Measurements from ENCODE around the gene EFHC2. TPM values are rescaled to one million over a fixed set of nuclear protein-coding genes. Genes with fewer than 3 reads are reported as not detected.

The EFHC2 gene
- total RNA-seq, 1 experiment from 2014 or later, result not detected

DNA sequence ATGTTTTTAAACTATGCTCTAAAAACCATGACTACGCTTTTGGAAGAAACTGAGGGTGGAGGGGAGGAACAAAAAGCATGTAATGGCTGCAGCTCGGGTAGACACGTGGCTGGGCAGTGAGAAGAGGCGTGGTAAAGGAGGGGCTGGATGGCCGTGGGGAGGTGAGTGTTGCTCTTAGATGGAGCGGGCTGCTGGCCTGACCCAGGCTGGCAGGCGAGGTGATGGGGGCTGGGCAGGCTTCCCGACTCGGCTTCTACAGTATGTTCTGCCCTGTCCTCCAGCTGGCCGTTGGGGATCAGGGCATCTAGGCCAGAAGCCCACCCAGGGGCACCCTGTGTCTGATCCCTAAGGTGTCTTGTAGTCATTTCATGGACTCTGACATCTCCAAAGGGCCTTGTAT, 60.7 kb downstream of the EFHC2 start:
- no peak overlapping the region for H3K4me2 ChIP-seq (ENCODE audit: low read depth, low read length, poor library complexity, severe bottlenecking)
- H3K9me3 ChIP-seq (ENCODE audit: low read length), result no peaks in the 10 kb centered on the region

DNA sequence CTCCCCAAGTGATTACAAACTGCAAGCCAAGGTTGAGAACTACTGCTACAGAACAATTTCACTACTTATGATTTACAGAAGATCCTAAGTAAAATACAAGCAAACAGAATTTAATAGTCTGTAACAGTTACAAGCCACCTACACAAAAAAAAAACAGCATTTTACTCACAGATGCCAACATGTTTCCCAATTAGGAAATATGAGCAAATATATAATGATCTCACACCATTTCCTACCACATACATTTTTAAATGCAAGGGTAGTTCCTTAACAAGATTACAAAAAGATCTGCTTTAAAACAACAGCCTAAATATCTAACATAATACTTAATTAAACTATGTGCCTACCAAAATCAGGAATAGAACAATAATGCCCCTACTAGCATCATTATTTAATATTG, 63.4 kb downstream of the EFHC2 start:
- no peaks in the 10 kb centered on the region for H3K36me3 ChIP-seq (ENCODE audit: insufficient read depth, low read length)
- no peak overlapping the region for H3K27ac ChIP-seq (ENCODE audit: low read length)
- DNase-seq, result no peak
- no peak overlapping the region for H3K4me2 ChIP-seq (ENCODE audit: low read depth, low read length, poor library complexity, severe bottlenecking)
- no peaks in the 10 kb centered on the region for H3K9me2 ChIP-seq (replicated peaks; ENCODE audit: insufficient read depth, low read length)
- H2AFZ ChIP-seq (ENCODE audit: low read length), result no peak overlapping the region
- H3K4me3 ChIP-seq (ENCODE audit: low read length), result no peak overlapping the region
- H3K79me2 ChIP-seq (ENCODE audit: low read length), result no peaks in the 10 kb centered on the region
- no peak overlapping the region for H3K9ac ChIP-seq (ENCODE audit: low read length)
- H3K27me3 ChIP-seq (ENCODE audit: low read length), result no peaks in the 10 kb centered on the region
- H4K20me1 ChIP-seq (ENCODE audit: insufficient read depth, low read depth, low read length), result no peaks in the 10 kb centered on the region
- no peaks in the 10 kb centered on the region for H3K9me3 ChIP-seq (ENCODE audit: low read length)
- H3K4me1 ChIP-seq (ENCODE audit: low read length), result no peaks in the 10 kb centered on the region

More for the DNA sequence above, 60.7 kb downstream of the EFHC2 start:
- Histone ChIP-seq H3K4me3 (ENCODE audit: low read length) (no peak overlapping the region), H3K36me3 (ENCODE audit: insufficient read depth, low read length) (no peaks in the 10 kb centered on the region), H3K27me3 (ENCODE audit: low read length) (no peaks in the 10 kb centered on the region), H2AFZ (ENCODE audit: low read length) (no peak overlapping the region), H3K4me1 (ENCODE audit: low read length) (no peaks in the 10 kb centered on the region), H3K79me2 (ENCODE audit: low read length) (no peaks in the 10 kb centered on the region), H3K9me2 (replicated peaks; ENCODE audit: insufficient read depth, low read length) (no peaks in the 10 kb centered on the region), H3K27ac (ENCODE audit: low read length) (no peak overlapping the region), H3K9ac (ENCODE audit: low read length) (no peak overlapping the region), H4K20me1 (ENCODE audit: insufficient read depth, low read depth, low read length) (no peaks in the 10 kb centered on the region)
- DNase-seq, result no peak

DNA sequence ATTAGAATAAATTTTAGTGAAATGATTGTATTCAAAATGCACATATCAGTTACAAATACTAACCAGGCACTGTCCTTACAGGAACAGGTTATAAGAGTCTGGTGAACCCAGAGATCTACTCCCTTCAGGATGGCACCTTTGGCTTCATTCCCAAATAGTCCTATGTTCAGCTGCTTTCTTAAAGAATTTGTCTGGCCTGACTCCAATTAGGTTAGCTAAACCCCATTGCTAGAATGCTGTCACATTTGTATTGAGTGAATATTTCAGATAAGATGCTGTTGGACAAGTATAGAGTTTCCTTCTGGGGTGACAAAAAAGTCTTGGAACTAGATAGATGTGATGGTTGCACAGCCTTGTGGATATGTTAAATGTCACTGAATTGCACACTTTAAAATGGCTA, 69.4 kb downstream of the EFHC2 start:
- no peaks in the 10 kb centered on the region for H3K9me2 ChIP-seq (replicated peaks; ENCODE audit: insufficient read depth, low read length)
- H3K9ac ChIP-seq (ENCODE audit: low read length), result no peak overlapping the region
- DNase-seq, result no peak
- H3K36me3 ChIP-seq (ENCODE audit: insufficient read depth, low read length), result no peaks in the 10 kb centered on the region
- no peak overlapping the region for H3K4me3 ChIP-seq (ENCODE audit: low read length)
- H3K4me1 ChIP-seq (ENCODE audit: low read length), result no peaks in the 10 kb centered on the region
- H3K9me3 ChIP-seq (ENCODE audit: low read length), result no peaks in the 10 kb centered on the region
- no peaks in the 10 kb centered on the region for H4K20me1 ChIP-seq (ENCODE audit: insufficient read depth, low read depth, low read length)
- no peak overlapping the region for H3K4me2 ChIP-seq (ENCODE audit: low read depth, low read length, poor library complexity, severe bottlenecking)
- H3K27me3 ChIP-seq (ENCODE audit: low read length), result no peaks in the 10 kb centered on the region
- no peaks in the 10 kb centered on the region for H3K79me2 ChIP-seq (ENCODE audit: low read length)
- no peak overlapping the region for H2AFZ ChIP-seq (ENCODE audit: low read length)
- no peak overlapping the region for H3K27ac ChIP-seq (ENCODE audit: low read length)

DNA sequence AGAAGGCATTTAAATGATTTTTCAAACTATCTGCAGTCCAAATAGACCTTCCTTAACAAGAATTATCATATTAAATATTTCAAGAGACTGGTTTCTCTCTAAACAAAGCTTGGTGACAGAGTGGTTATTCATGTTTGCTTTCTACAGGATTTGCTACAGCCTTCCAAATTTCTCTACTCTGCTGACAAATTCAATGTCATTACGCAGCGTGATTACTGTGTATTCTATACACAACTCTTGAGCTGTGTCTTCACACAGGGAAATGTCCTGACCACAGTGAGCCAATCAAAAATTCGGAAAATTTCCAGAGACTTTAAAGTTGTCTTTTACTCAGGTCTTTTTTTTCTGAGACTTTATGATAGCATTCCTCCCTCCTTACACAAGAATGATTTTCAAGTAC, 75.6 kb downstream of the EFHC2 start:
- no peak overlapping the region for H3K9ac ChIP-seq (ENCODE audit: low read length)
- H3K9me3 ChIP-seq (ENCODE audit: low read length), result no peaks in the 10 kb centered on the region
- H4K20me1 ChIP-seq (ENCODE audit: insufficient read depth, low read depth, low read length), result no peaks in the 10 kb centered on the region

DNA sequence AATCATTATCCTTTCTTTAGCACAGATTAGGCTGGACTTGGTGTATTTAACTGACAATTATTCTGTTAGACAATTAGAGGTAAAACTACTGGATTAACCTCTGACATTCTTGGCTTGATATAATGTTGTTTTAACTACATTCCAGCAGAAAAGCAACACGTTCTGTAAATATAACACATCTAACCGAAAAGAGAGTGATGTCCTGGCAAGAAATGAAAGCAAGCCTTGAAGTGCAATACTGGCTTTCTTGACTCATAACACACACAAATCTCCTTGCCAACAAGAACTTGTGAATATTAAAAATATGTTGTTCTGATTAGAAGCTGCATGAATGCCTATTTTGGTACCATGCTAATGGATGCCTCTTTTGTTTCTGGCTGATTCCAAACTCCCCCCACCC, 76.4 kb downstream of the EFHC2 start:
- no peaks in the 10 kb centered on the region for H3K79me2 ChIP-seq (ENCODE audit: low read length)
- no peaks in the 10 kb centered on the region for H4K20me1 ChIP-seq (ENCODE audit: insufficient read depth, low read depth, low read length)
- no peak overlapping the region for H3K4me3 ChIP-seq (ENCODE audit: low read length)
- H3K4me1 ChIP-seq (ENCODE audit: low read length), result no peaks in the 10 kb centered on the region
- no peaks in the 10 kb centered on the region for H3K27me3 ChIP-seq (ENCODE audit: low read length)
- DNase-seq, result no peak
- no peak overlapping the region for H3K27ac ChIP-seq (ENCODE audit: low read length)
- H3K9me3 ChIP-seq (ENCODE audit: low read length), result no peaks in the 10 kb centered on the region
- H3K4me2 ChIP-seq (ENCODE audit: low read depth, low read length, poor library complexity, severe bottlenecking), result no peak overlapping the region
- no peaks in the 10 kb centered on the region for H3K9me2 ChIP-seq (replicated peaks; ENCODE audit: insufficient read depth, low read length)
- no peaks in the 10 kb centered on the region for H3K36me3 ChIP-seq (ENCODE audit: insufficient read depth, low read length)
- H3K9ac ChIP-seq (ENCODE audit: low read length), result no peak overlapping the region
- H2AFZ ChIP-seq (ENCODE audit: low read length), result no peak overlapping the region

More for the DNA sequence above, 75.6 kb downstream of the EFHC2 start:
- H3K4me3 ChIP-seq (ENCODE audit: low read length), result no peak overlapping the region
- no peaks in the 10 kb centered on the region for H3K36me3 ChIP-seq (ENCODE audit: insufficient read depth, low read length)
- H3K27me3 ChIP-seq (ENCODE audit: low read length), result no peaks in the 10 kb centered on the region
- no peak for DNase-seq
- no peaks in the 10 kb centered on the region for H3K9me2 ChIP-seq (replicated peaks; ENCODE audit: insufficient read depth, low read length)
- no peaks in the 10 kb centered on the region for H3K4me1 ChIP-seq (ENCODE audit: low read length)
- no peak overlapping the region for H3K27ac ChIP-seq (ENCODE audit: low read length)
- no peak overlapping the region for H3K4me2 ChIP-seq (ENCODE audit: low read depth, low read length, poor library complexity, severe bottlenecking)
- H3K79me2 ChIP-seq (ENCODE audit: low read length), result no peaks in the 10 kb centered on the region
- no peak overlapping the region for H2AFZ ChIP-seq (ENCODE audit: low read length)

DNA sequence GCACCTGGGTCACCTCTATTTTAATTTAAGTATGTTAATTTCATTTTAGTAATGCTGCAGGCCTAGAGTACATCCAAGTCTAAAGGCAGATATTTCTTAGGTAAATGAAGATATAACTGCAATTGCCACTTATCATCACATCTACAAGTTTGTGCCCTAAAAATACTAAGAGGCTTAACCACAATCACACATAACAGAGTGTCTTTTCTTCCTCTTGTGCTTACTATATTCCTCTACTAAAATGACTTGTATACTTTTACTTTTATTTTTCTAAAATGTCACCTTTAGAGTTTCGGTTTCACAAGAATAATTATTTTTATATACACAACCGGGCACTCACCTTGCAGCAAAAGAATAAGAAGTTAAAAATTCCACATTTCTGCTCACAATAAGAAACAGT, 77.9 kb downstream of the EFHC2 start:
- no peaks in the 10 kb centered on the region for H3K9me3 ChIP-seq (ENCODE audit: low read length)
- no peaks in the 10 kb centered on the region for H3K36me3 ChIP-seq (ENCODE audit: insufficient read depth, low read length)
- DNase-seq, result no peak
- H3K27ac ChIP-seq (ENCODE audit: low read length), result no peak overlapping the region
- no peaks in the 10 kb centered on the region for H4K20me1 ChIP-seq (ENCODE audit: insufficient read depth, low read depth, low read length)
- no peak overlapping the region for H3K9ac ChIP-seq (ENCODE audit: low read length)
- no peaks in the 10 kb centered on the region for H3K4me1 ChIP-seq (ENCODE audit: low read length)
- H3K4me2 ChIP-seq (ENCODE audit: low read depth, low read length, poor library complexity, severe bottlenecking), result no peak overlapping the region
- no peaks in the 10 kb centered on the region for H3K79me2 ChIP-seq (ENCODE audit: low read length)
- no peaks in the 10 kb centered on the region for H3K27me3 ChIP-seq (ENCODE audit: low read length)
- H2AFZ ChIP-seq (ENCODE audit: low read length), result no peak overlapping the region
- no peaks in the 10 kb centered on the region for H3K9me2 ChIP-seq (replicated peaks; ENCODE audit: insufficient read depth, low read length)
- H3K4me3 ChIP-seq (ENCODE audit: low read length), result no peak overlapping the region

DNA sequence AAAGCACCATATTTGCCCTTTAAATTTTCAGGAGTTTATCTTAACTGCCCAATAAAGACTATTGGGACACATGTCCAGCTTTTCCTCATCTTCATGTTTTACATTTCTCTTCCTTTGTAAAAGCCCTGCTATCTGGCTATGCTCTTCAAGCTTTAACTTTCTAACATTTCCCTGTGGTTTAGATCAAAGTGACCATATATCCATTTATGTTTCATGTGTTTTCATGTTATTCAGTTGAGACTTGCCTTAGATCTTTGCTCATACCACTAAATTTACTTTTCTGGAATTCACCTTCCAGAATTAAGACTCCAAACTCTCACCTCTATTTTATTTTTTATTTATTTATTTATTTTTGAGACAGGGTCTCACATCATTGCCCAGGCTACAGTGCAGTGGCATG, 78.5 kb downstream of the EFHC2 start:
- H3K27ac ChIP-seq (ENCODE audit: low read length), result no peak overlapping the region
- no peak for DNase-seq
- no peaks in the 10 kb centered on the region for H3K9me2 ChIP-seq (replicated peaks; ENCODE audit: insufficient read depth, low read length)
- H3K4me1 ChIP-seq (ENCODE audit: low read length), result no peaks in the 10 kb centered on the region
- H3K4me2 ChIP-seq (ENCODE audit: low read depth, low read length, poor library complexity, severe bottlenecking), result no peak overlapping the region
- no peak overlapping the region for H3K9ac ChIP-seq (ENCODE audit: low read length)
- no peaks in the 10 kb centered on the region for H3K79me2 ChIP-seq (ENCODE audit: low read length)
- no peak overlapping the region for H2AFZ ChIP-seq (ENCODE audit: low read length)
- no peaks in the 10 kb centered on the region for H4K20me1 ChIP-seq (ENCODE audit: insufficient read depth, low read depth, low read length)
- H3K4me3 ChIP-seq (ENCODE audit: low read length), result no peak overlapping the region
- H3K9me3 ChIP-seq (ENCODE audit: low read length), result no peaks in the 10 kb centered on the region
- H3K36me3 ChIP-seq (ENCODE audit: insufficient read depth, low read length), result no peaks in the 10 kb centered on the region
- H3K27me3 ChIP-seq (ENCODE audit: low read length), result no peaks in the 10 kb centered on the region

DNA sequence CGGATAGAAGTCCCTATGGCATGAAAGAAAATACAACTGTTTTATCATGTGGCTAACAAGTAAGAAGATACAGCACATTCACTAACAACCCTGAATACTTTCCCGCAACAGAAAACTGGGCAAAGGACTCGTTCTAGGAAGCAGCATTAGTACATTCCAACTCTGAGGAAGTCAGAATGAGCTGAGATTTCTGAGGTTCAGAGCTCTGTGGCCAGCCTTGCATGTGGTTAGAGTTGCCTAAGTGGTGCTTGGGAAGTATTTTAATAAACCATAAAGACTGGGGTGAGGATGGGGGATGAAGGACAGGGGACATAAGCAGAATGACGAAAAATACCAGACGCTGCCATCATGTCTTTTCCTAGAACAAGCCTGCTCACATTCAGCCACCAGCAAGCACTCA, 82.2 kb downstream of the EFHC2 start:
- Histone ChIP-seq H3K4me2 (ENCODE audit: low read depth, low read length, poor library complexity, severe bottlenecking) (no peak overlapping the region), H3K9ac (ENCODE audit: low read length) (no peak overlapping the region), H3K36me3 (ENCODE audit: insufficient read depth, low read length) (no peaks in the 10 kb centered on the region), H3K4me3 (ENCODE audit: low read length) (no peak overlapping the region), H3K27me3 (ENCODE audit: low read length) (no peaks in the 10 kb centered on the region), H4K20me1 (ENCODE audit: insufficient read depth, low read depth, low read length) (no peaks in the 10 kb centered on the region), H3K9me3 (ENCODE audit: low read length) (no peaks in the 10 kb centered on the region), H3K9me2 (replicated peaks; ENCODE audit: insufficient read depth, low read length) (no peaks in the 10 kb centered on the region), H3K4me1 (ENCODE audit: low read length) (no peaks in the 10 kb centered on the region), H3K79me2 (ENCODE audit: low read length) (no peaks in the 10 kb centered on the region), H3K27ac (ENCODE audit: low read length) (no peak overlapping the region), H2AFZ (ENCODE audit: low read length) (no peak overlapping the region)
- DNase-seq, result no peak

DNA sequence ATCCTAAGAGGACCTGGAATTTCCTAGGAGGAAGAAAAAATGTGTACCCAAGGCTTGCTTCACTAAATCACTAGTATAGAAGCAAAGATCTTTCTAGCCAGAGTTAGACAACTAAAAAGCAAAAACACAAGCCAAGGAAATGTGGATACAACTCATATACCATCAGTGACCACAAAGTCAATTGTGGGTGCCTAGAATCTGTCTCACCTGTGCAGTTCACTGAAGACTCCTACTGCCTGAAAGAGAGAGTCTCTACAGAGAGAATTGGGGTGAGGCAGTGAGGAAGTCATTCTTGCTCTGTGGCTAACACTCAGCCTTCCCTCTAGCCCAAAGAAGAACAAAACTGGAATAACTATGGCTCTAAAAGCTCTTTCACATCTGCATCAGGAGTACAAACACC, 82.9 kb downstream of the EFHC2 start:
- no peak overlapping the region for H3K27ac ChIP-seq (ENCODE audit: low read length)
- no peak overlapping the region for H3K4me2 ChIP-seq (ENCODE audit: low read depth, low read length, poor library complexity, severe bottlenecking)
- no peaks in the 10 kb centered on the region for H3K4me1 ChIP-seq (ENCODE audit: low read length)
- DNase-seq, result no peak
- H3K79me2 ChIP-seq (ENCODE audit: low read length), result no peaks in the 10 kb centered on the region
- no peak overlapping the region for H2AFZ ChIP-seq (ENCODE audit: low read length)
- H3K9ac ChIP-seq (ENCODE audit: low read length), result no peak overlapping the region
- H3K9me3 ChIP-seq (ENCODE audit: low read length), result no peaks in the 10 kb centered on the region
- H3K36me3 ChIP-seq (ENCODE audit: insufficient read depth, low read length), result no peaks in the 10 kb centered on the region
- no peak overlapping the region for H3K4me3 ChIP-seq (ENCODE audit: low read length)
- H4K20me1 ChIP-seq (ENCODE audit: insufficient read depth, low read depth, low read length), result no peaks in the 10 kb centered on the region
- no peaks in the 10 kb centered on the region for H3K9me2 ChIP-seq (replicated peaks; ENCODE audit: insufficient read depth, low read length)
- H3K27me3 ChIP-seq (ENCODE audit: low read length), result no peaks in the 10 kb centered on the region

Measured in Karpas-422 (cell line).